HEK293 (cell line): ENCODE data around the gene TRAF4.

Experiments
- CTCF ChIP-seq: fragments of 450-650 bp; formaldehyde crosslinking; IDR thresholded peaks from 2 replicates; pipeline ENCODE4 v1.5.1; 2016; ENCODE audit warnings: missing biosample characterization, missing genetic modification characterization
- KLF16 ChIP-seq: fragments of 450-650 bp; formaldehyde crosslinking; IDR thresholded peaks from 2 replicates; pipeline ENCODE4 v1.5.1; 2017; ENCODE audit warnings: missing biosample characterization, missing genetic modification characterization
- KLF7 ChIP-seq: fragments of 450-650 bp; formaldehyde crosslinking; IDR thresholded peaks from 2 replicates; pipeline ENCODE4 v1.5.1; 2016; ENCODE audit warnings: missing biosample characterization, missing genetic modification characterization, borderline replicate concordance
- KLF8 ChIP-seq: fragments of 450-650 bp; formaldehyde crosslinking; IDR thresholded peaks from 2 replicates; pipeline ENCODE4 v1.5.1; 2016; ENCODE audit warnings: missing biosample characterization, missing genetic modification characterization
- OSR2 ChIP-seq: fragments of 450-650 bp; formaldehyde crosslinking; IDR thresholded peaks from 2 replicates; pipeline ENCODE4 v1.5.1; 2016; ENCODE audit warnings: missing biosample characterization, missing genetic modification characterization
- PATZ1 ChIP-seq: fragments of 450-650 bp; formaldehyde crosslinking; IDR thresholded peaks from 2 replicates; pipeline ENCODE4 v1.5.1; 2016; ENCODE audit warnings: missing biosample characterization, missing genetic modification characterization
- SP2 ChIP-seq: fragments of 450-650 bp; formaldehyde crosslinking; IDR thresholded peaks from 2 replicates; pipeline ENCODE4 v1.5.1; 2016; ENCODE audit warnings: missing biosample characterization, missing genetic modification characterization
- SP3 ChIP-seq: fragments of 450-650 bp; formaldehyde crosslinking; IDR thresholded peaks from 2 replicates; pipeline ENCODE4 v1.5.1; 2016; ENCODE audit warnings: missing biosample characterization, missing genetic modification characterization
- SP7 ChIP-seq: fragments of 450-650 bp; formaldehyde crosslinking; IDR thresholded peaks from 2 replicates; pipeline ENCODE4 v1.5.1; 2016; ENCODE audit warnings: missing biosample characterization, missing genetic modification characterization
- ZBTB17 ChIP-seq: fragments of 450-650 bp; formaldehyde crosslinking; IDR thresholded peaks from 2 replicates; pipeline ENCODE4 v1.5.1; 2016; ENCODE audit warnings: missing biosample characterization, missing genetic modification characterization
- ZNF19 ChIP-seq: fragments of 450-650 bp; formaldehyde crosslinking; IDR thresholded peaks from 2 replicates; pipeline ENCODE4; 2016; ENCODE audit warnings: missing biosample characterization, missing genetic modification characterization, low read depth
- ZNF202 ChIP-seq: fragments of 450-650 bp; formaldehyde crosslinking; IDR thresholded peaks from 2 replicates; pipeline ENCODE4 v1.5.1; 2016; ENCODE audit warnings: missing biosample characterization, missing genetic modification characterization, borderline replicate concordance
- ZNF311 ChIP-seq: fragments of 450-650 bp; formaldehyde crosslinking; IDR thresholded peaks from 2 replicates; pipeline ENCODE4 v1.5.1; 2017; ENCODE audit warnings: missing biosample characterization, missing genetic modification characterization, borderline replicate concordance
- ZNF324 ChIP-seq: fragments of 450-650 bp; formaldehyde crosslinking; IDR thresholded peaks from 2 replicates; pipeline ENCODE4 v1.5.1; 2016; ENCODE audit warnings: missing biosample characterization, missing genetic modification characterization
- ZNF366 ChIP-seq: fragments of 450-650 bp; formaldehyde crosslinking; conservative IDR thresholded peaks from 2 replicates; pipeline ENCODE4 v1.5.1; 2016; ENCODE audit warnings: missing biosample characterization, missing genetic modification characterization
- ZNF391 ChIP-seq: fragments of 450-650 bp; formaldehyde crosslinking; IDR thresholded peaks from 2 replicates; pipeline ENCODE4 v1.5.1; 2016; ENCODE audit warnings: low read depth, missing biosample characterization, missing genetic modification characterization, borderline replicate concordance
- ZNF558 ChIP-seq: fragments of 450-650 bp; formaldehyde crosslinking; IDR thresholded peaks from 2 replicates; pipeline ENCODE4 v1.5.1; 2016; ENCODE audit warnings: missing biosample characterization, missing genetic modification characterization
- ZNF621 ChIP-seq: fragments of 450-650 bp; formaldehyde crosslinking; IDR thresholded peaks from 2 replicates; pipeline ENCODE4 v1.5.1; 2017; ENCODE audit warnings: missing biosample characterization, missing genetic modification characterization
- ZNF830 ChIP-seq: fragments of 450-650 bp; IDR thresholded peaks from 2 replicates; pipeline ENCODE4 v1.5.0; 2018; ENCODE audit warnings: missing biosample characterization, missing genetic modification characterization, low read depth, mild to moderate bottlenecking, moderate library complexity
- TF ChIP-seq, protein P1 (sequence below): fragments of 450-650 bp; IDR thresholded peaks from 2 replicates; pipeline ENCODE4 v1.5.1; 2018; ENCODE audit warnings: missing biosample characterization, mild to moderate bottlenecking, missing genetic modification characterization
- TF ChIP-seq, protein P2 (sequence below): fragments of 450-650 bp; formaldehyde crosslinking; IDR thresholded peaks from 2 replicates; pipeline ENCODE4 v1.5.1; 2016; ENCODE audit warnings: missing biosample characterization, missing genetic modification characterization
- TF ChIP-seq, protein P3 (sequence below): fragments of 450-650 bp; formaldehyde crosslinking; optimal IDR thresholded peaks from 2 replicates; pipeline ENCODE3; 2016; ENCODE audit warnings: missing biosample characterization, mild to moderate bottlenecking, missing genetic modification characterization

The TRAF4 gene

GRCh38 chr17:28743243-28744103, at the start of gene TRAF4 (continued):
- TF ChIP-seq PATZ1, result peak; percentile 99
- peak; percentile 83 for TF ChIP-seq SP7 (tag by site-specific recombination)
- TF ChIP-seq ZNF621 (tag by site-specific recombination), result no peak
- no peak for TF ChIP-seq ZNF19 (tag by site-specific recombination)
- TF ChIP-seq SP3 (tag by site-specific recombination), result peak; percentile 58
- TF ChIP-seq, protein P1, sequence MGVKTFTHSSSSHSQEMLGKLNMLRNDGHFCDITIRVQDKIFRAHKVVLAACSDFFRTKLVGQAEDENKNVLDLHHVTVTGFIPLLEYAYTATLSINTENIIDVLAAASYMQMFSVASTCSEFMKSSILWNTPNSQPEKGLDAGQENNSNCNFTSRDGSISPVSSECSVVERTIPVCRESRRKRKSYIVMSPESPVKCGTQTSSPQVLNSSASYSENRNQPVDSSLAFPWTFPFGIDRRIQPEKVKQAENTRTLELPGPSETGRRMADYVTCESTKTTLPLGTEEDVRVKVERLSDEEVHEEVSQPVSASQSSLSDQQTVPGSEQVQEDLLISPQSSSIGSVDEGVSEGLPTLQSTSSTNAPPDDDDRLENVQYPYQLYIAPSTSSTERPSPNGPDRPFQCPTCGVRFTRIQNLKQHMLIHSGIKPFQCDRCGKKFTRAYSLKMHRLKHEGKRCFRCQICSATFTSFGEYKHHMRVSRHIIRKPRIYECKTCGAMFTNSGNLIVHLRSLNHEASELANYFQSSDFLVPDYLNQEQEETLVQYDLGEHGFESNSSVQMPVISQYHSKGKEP, result peak; percentile 70
- 0 out of 2 replicates have a peak, but pooled peaks have one; percentile 8 for TF ChIP-seq ZNF324
- TF ChIP-seq KLF7 (tag by site-specific recombination), result peak; percentile 81; the same call in 1 of the 2 replicates
- TF ChIP-seq ZNF830, result no peak
- TF ChIP-seq ZNF558 (tag by site-specific recombination), result no peak; the same call in 1 of the 2 replicates
- TF ChIP-seq ZNF366 (tag by site-specific recombination), result peak; percentile 89
- 0 out of 2 replicates have a peak, but pooled peaks have one; percentile 3 for TF ChIP-seq CTCF (tag by site-specific recombination)
- TF ChIP-seq KLF16 (tag by site-specific recombination), result peak; percentile 94
- TF ChIP-seq, protein P2, sequence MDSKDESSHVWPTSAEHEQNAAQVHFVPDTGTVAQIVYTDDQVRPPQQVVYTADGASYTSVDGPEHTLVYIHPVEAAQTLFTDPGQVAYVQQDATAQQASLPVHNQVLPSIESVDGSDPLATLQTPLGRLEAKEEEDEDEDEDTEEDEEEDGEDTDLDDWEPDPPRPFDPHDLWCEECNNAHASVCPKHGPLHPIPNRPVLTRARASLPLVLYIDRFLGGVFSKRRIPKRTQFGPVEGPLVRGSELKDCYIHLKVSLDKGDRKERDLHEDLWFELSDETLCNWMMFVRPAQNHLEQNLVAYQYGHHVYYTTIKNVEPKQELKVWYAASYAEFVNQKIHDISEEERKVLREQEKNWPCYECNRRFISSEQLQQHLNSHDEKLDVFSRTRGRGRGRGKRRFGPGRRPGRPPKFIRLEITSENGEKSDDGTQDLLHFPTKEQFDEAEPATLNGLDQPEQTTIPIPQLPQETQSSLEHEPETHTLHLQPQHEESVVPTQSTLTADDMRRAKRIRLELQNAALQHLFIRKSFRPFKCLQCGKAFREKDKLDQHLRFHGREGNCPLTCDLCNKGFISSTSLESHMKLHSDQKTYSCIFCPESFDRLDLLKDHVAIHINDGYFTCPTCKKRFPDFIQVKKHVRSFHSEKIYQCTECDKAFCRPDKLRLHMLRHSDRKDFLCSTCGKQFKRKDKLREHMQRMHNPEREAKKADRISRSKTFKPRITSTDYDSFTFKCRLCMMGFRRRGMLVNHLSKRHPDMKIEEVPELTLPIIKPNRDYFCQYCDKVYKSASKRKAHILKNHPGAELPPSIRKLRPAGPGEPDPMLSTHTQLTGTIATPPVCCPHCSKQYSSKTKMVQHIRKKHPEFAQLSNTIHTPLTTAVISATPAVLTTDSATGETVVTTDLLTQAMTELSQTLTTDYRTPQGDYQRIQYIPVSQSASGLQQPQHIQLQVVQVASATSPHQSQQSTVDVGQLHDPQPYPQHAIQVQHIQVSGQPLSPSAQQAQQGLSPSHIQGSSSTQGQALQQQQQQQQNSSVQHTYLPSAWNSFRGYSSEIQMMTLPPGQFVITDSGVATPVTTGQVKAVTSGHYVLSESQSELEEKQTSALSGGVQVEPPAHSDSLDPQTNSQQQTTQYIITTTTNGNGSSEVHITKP (tag by site-specific recombination), result peak; percentile 33
- peak; percentile 47; the same call in 1 of the 2 replicates for TF ChIP-seq OSR2 (tag by site-specific recombination)
- TF ChIP-seq KLF8, result peak; percentile 94
- TF ChIP-seq ZNF391 (tag by site-specific recombination), result 0 out of 2 replicates have a peak, but pooled peaks have one; percentile 42
- TF ChIP-seq ZNF311 (tag by site-specific recombination), result no peak
- peak; percentile 70 for TF ChIP-seq SP2 (tag by site-specific recombination)
- TF ChIP-seq, protein P3, sequence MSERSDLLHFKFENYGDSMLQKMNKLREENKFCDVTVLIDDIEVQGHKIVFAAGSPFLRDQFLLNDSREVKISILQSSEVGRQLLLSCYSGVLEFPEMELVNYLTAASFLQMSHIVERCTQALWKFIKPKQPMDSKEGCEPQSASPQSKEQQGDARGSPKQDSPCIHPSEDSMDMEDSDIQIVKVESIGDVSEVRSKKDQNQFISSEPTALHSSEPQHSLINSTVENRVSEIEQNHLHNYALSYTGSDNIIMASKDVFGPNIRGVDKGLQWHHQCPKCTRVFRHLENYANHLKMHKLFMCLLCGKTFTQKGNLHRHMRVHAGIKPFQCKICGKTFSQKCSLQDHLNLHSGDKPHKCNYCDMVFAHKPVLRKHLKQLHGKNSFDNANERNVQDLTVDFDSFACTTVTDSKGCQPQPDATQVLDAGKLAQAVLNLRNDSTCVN (tag by site-specific recombination), result peak; percentile 82
- TF ChIP-seq ZNF202 (tag by site-specific recombination), result no peak
- TF ChIP-seq ZBTB17, result peak; percentile 93
